22Rv1 (cell line): ENCODE results near the gene PARK7.
"Not testable (repeated sequence)": the region's sequence is repeated elsewhere in the genome, so short reads cannot be mapped to it uniquely, and the experiment has no call there.

Experiments
- H3K27ac ChIP-seq: fragments of 450-650 bp; 2 replicates; pipeline ENCODE4 v1.5.1; 2017
- ZFX ChIP-seq: fragments of 450-650 bp; IDR thresholded peaks from 2 replicates; pipeline ENCODE4 v1.6.1; 2017; ENCODE audit warnings: antibody characterized with exemption, borderline replicate concordance
- TF ChIP-seq, protein P1 (sequence below): fragments of 450-650 bp; IDR thresholded peaks from 2 replicates; pipeline ENCODE4 v1.5.1; 2017; ENCODE audit warnings: mild to moderate bottlenecking

Gene PARK7

DNA sequence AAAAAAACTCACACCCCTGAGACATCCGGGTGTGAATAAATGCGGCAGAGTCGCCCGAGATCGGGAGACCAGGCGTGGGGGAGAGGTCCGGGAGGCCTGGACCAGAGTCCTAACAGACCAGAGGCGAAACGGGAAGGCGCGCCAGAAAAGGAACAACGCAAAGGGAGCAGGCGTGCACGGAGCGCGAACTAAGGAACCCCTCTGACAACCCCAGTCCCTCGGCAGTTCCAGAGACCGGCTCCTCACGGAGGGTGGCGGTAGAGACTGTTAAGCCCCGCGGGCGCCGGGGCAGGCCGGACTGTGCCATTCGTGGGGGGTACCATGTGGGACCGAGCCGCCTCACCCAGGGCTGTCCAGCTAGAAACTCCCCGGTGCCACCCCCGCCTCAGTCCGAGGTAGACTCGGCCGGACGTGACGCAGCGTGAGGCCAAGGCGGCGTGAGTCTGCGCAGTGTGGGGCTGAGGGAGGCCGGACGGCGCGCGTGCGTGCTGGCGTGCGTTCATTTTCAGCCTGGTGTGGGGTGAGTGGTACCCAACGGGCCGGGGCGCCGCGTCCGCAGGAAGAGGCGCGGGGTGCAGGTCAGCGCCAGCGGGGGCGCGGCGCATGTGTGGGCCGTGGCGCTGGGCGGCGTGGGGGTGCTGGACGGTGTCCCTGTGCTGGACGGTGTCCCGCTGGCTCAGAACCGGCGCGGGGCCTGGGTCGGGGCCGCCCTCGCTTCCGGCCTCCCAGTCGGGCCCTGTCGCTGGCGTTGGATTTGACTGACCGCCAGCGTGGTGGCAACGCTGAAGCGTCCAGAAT is at the start of gene PARK7:
PARK7 (plus strand) TSS at position 496 of the 798 bp plus-strand sequence. CDS start 1,075 bp downstream, outside the sequence.
- H3K27ac ChIP-seq, result peak within 1 kb of the TSS; percentile 87
- TF ChIP-seq, protein P1, sequence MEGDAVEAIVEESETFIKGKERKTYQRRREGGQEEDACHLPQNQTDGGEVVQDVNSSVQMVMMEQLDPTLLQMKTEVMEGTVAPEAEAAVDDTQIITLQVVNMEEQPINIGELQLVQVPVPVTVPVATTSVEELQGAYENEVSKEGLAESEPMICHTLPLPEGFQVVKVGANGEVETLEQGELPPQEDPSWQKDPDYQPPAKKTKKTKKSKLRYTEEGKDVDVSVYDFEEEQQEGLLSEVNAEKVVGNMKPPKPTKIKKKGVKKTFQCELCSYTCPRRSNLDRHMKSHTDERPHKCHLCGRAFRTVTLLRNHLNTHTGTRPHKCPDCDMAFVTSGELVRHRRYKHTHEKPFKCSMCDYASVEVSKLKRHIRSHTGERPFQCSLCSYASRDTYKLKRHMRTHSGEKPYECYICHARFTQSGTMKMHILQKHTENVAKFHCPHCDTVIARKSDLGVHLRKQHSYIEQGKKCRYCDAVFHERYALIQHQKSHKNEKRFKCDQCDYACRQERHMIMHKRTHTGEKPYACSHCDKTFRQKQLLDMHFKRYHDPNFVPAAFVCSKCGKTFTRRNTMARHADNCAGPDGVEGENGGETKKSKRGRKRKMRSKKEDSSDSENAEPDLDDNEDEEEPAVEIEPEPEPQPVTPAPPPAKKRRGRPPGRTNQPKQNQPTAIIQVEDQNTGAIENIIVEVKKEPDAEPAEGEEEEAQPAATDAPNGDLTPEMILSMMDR, result peak; percentile 65
- TF ChIP-seq ZFX, result no peak

DNA sequence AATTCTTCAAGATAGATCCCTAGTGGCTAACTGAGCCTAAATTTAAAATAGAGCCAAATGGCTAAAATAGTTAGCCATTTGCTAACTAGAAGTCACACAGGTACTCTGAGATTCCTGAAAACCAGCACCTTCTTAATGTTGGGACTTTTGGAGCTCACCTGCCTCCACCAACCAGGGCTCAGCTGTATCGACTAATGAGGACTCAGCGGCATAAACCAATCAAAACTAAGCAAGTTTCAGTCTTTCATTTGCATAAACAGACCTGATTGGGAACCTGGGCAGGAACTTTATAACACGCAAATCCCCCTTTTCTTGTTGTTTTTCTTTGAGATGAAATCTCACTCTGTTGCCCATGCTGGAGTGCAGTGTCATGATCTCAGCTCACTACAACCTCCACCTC is 49.4 kb upstream of the PARK7 start:
- no peak overlapping the region for H3K27ac ChIP-seq
- TF ChIP-seq ZFX, result no peak
- TF ChIP-seq, protein P1, result no peak

DNA sequence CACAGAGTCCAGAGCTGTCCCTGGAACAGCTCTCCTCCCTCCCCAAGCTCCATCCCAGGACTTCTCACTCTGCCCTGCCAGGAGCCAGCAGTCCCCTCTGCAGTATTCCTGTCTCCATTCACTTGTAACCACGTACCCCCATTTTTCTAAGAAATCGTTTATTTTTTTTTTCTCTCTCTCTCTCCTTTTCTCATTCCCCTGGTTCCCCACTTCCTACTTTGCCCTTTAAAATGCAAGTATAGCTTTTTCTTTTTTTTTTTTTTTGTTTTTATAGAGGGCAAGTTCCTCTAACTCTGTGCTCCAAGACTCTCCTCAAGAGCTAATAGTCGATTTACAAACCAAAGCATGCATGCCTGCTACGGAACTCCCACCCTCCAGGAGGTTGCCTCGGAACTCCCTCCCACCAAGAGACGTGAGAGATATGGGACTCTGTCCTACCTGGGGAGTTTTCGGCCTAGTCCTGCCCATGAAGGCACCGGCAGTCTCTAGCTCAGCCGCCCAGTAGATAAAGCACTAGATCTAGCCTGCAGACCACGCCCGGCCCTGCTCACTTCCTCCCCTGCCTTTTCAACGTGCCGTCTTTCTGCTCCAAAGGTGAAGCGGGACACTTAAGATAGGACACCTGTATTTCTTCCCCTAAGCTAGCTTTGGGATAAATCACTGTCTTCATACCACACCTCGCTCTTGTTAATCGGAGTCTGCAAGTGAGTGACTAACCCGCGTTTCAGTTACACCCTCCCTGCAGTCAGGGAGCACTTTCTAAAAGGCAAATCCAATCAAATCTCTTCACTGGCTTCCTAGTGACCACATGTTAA is 48.6 kb upstream of the PARK7 start:
- no peak overlapping the region for H3K27ac ChIP-seq
- TF ChIP-seq, protein P1, result no peak
- TF ChIP-seq ZFX, result no peak

DNA sequence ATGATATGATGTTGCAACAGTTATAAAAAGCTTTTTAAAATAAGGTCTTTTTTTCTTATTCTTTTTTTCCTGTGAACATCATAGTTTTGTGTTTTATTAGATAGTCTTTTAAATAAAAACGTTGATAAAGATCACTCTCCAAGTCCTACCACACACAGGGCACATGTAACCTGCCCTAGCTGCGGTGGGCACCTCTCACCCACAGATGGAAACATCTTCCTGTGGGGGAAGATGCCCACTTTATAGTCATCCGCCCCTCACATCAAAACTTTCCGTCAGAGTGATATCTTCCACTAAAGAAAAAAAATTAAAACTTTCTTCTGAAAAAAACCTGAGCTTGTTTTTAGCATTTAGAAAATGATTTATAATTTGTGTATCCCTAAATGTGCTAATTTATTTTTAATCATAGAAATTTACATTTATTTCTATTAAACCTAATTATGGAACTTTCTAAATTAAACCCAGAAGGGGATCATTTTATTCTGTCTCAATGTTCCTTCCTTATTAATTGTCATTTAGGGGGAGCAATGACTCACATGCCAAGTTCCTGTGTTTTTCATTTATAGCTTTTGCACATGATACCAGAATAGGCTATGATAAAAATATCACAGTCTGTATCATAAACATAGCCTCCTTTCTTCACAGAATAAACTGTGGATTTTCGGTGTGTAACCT is 45.5 kb upstream of the PARK7 start:
- H3K27ac ChIP-seq, result no peak overlapping the region
- TF ChIP-seq ZFX, result no peak
- TF ChIP-seq, protein P1, result no peak

DNA sequence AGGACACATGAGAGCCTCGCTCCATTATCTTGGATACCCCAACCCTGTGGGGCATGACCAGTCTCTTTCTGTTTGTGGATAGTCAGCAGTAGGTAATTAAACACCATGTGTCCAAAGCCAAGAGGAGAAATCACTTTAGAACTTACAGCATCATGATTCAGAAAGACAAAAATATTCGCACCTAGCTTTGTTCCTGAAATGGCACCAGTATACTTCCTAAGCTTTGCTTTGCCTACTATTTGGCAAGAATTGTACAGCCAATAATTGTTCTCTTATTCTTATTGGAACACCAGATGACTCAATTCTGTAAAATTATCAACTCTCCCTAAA is 45.0 kb upstream of the PARK7 start:
- TF ChIP-seq, protein P1, result no peak
- no peak for TF ChIP-seq ZFX
- no peak overlapping the region for H3K27ac ChIP-seq

DNA sequence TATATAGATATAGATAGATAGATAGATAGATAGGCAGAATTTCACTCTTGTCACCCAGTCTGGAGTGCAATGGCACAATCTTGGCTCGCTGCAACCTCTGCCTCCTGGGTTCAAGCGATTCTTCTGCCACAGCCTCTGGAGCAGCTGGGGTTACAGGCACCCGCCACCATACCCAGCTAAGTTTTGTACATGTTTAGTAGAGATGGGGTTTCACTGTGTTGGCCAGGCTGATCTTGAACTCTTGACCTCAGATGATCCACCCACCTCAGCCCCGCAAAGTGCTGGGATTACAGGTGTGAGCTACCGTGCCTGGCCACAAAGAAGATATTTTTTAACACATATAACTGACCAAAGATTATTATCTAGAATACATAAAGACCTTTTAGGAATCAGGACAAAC is 43.5 kb upstream of the PARK7 start:
- H3K27ac ChIP-seq, result not testable (repeated sequence)

DNA sequence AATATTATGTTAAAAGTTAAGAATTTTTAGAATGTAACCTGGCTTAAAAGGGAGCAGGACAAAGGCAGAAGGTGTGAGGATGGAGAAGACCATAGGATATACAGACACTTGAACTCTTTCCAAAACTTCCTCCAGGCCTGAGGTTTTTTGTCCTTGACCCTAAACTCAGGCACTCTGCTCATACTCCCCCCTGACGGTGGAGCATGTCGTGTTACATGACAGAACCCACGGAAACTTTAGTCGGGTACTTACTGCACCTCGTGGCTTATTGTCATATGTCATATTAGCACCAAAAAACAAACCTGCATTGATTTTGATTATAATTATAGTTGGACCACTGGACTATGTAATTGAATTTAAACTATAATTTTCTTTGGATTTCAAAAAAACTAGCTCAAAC is 41.6 kb upstream of the PARK7 start:
- no peak for TF ChIP-seq ZFX
- TF ChIP-seq, protein P1, result no peak
- H3K27ac ChIP-seq, result no peak overlapping the region
